ENCODE results near the gene CMTM3.

- TF ChIP-seq EZH2 (IDR thresholded peaks at IDR 0.05; ENCODE audit: insufficient read depth, low read length): no peak
- peak; percentile 94 for TF ChIP-seq CTCF (IDR thresholded peaks at IDR 0.05; ENCODE audit: insufficient read depth, low read depth, low read length)
Measured at GRCh38 chr16:66608241-66609138, 4.0 kb downstream of the CMTM3 start.

All from astrocyte (in vitro differentiated cells and primary cell).